ENCODE results near the gene PRDX5. TPM values are rescaled to one million over a fixed set of nuclear protein-coding genes. Genes with fewer than 3 reads are reported as not detected.

PRDX5 gene
- total and polyA plus RNA-seq, 2 experiments from 2014 or later = 212 to 312 TPM

DNA sequence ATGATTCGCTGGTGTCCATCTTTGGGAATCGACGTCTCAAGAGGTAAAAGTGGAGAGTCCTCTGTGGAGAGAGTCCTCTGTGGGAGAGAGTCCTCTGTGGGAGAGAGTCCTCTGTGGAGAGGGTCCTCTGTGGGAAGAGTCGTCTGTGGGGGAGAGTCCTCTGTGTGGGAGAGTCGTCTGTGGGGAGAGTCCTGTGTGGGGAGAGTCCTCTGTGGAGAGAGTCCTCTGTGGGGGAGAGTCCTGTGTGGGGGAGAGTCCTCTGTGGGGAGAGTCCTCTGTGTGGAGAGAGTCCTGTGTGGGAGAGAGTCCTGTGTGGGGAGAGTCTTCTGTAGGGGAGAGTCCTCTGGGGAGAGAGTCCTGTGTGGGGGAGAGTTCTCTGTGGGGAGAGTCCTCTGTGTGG is 3.1 kb downstream of the PRDX5 start:
- no peaks in the 10 kb centered on the region for H3K9me2 ChIP-seq (ENCODE audit: insufficient read depth)
- H3F3A ChIP-seq (replicated peaks; ENCODE audit: low read depth) = 0 out of 2 replicates have a peak, but pooled peaks cover 8% of the 10 kb centered on the region
- H4K20me1 ChIP-seq (replicated peaks; ENCODE audit: insufficient read depth) = no peaks in the 10 kb centered on the region; the same call in 1 of the 2 replicates
- ATAC-seq (no peak), DNase-seq (ENCODE audit: low spot score) (no peak)
- Mint-ChIP-seq H3K27me3 (ENCODE audit: insufficient read depth, low read depth, poor library complexity) (peaks cover 21% of the 10 kb centered on the region), H3K36me3 (ENCODE audit: low read depth) (peaks cover 38% of the 10 kb centered on the region), H3K9me3 (no peaks in the 10 kb centered on the region; the same call in 1 of the 3 replicates), H3K27ac (no peak overlapping the region), H3K4me3 (no peak overlapping the region; the same call in 2 of the 3 replicates), H3K4me1 (peaks cover 27% of the 10 kb centered on the region)
- H3K79me2 ChIP-seq (replicated peaks; ENCODE audit: insufficient read depth) = peaks cover 16% of the 10 kb centered on the region
- H3K4me1 ChIP-seq (ENCODE audit: insufficient read depth) = peaks cover 17% of the 10 kb centered on the region
- no peak for TF ChIP-seq EZH2phosphoT487 (IDR thresholded peaks at IDR 0.05; ENCODE audit: unreplicated experiment)
- TF ChIP-seq, protein P1, sequence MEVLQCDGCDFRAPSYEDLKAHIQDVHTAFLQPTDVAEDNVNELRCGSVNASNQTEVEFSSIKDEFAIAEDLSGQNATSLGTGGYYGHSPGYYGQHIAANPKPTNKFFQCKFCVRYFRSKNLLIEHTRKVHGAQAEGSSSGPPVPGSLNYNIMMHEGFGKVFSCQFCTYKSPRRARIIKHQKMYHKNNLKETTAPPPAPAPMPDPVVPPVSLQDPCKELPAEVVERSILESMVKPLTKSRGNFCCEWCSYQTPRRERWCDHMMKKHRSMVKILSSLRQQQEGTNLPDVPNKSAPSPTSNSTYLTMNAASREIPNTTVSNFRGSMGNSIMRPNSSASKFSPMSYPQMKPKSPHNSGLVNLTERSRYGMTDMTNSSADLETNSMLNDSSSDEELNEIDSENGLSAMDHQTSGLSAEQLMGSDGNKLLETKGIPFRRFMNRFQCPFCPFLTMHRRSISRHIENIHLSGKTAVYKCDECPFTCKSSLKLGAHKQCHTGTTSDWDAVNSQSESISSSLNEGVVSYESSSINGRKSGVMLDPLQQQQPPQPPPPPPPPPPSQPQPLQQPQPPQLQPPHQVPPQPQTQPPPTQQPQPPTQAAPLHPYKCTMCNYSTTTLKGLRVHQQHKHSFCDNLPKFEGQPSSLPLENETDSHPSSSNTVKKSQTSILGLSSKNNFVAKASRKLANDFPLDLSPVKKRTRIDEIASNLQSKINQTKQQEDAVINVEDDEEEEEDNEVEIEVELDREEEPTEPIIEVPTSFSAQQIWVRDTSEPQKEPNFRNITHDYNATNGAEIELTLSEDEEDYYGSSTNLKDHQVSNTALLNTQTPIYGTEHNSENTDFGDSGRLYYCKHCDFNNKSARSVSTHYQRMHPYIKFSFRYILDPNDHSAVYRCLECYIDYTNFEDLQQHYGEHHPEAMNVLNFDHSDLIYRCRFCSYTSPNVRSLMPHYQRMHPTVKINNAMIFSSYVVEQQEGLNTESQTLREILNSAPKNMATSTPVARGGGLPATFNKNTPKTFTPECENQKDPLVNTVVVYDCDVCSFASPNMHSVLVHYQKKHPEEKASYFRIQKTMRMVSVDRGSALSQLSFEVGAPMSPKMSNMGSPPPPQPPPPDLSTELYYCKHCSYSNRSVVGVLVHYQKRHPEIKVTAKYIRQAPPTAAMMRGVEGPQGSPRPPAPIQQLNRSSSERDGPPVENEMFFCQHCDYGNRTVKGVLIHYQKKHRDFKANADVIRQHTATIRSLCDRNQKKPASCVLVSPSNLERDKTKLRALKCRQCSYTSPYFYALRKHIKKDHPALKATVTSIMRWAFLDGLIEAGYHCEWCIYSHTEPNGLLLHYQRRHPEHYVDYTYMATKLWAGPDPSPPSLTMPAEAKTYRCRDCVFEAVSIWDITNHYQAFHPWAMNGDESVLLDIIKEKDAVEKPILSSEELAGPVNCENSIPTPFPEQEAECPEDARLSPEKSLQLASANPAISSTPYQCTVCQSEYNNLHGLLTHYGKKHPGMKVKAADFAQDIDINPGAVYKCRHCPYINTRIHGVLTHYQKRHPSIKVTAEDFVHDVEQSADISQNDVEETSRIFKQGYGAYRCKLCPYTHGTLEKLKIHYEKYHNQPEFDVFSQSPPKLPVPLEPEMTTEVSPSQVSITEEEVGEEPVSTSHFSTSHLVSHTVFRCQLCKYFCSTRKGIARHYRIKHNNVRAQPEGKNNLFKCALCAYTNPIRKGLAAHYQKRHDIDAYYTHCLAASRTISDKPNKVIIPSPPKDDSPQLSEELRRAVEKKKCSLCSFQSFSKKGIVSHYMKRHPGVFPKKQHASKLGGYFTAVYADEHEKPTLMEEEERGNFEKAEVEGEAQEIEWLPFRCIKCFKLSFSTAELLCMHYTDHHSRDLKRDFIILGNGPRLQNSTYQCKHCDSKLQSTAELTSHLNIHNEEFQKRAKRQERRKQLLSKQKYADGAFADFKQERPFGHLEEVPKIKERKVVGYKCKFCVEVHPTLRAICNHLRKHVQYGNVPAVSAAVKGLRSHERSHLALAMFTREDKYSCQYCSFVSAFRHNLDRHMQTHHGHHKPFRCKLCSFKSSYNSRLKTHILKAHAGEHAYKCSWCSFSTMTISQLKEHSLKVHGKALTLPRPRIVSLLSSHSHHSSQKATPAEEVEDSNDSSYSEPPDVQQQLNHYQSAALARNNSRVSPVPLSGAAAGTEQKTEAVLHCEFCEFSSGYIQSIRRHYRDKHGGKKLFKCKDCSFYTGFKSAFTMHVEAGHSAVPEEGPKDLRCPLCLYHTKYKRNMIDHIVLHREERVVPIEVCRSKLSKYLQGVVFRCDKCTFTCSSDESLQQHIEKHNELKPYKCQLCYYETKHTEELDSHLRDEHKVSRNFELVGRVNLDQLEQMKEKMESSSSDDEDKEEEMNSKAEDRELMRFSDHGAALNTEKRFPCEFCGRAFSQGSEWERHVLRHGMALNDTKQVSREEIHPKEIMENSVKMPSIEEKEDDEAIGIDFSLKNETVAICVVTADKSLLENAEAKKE (CRISPR knock-in tag; IDR thresholded peaks at IDR 0.05) = no peak
- TF ChIP-seq, protein P2, sequence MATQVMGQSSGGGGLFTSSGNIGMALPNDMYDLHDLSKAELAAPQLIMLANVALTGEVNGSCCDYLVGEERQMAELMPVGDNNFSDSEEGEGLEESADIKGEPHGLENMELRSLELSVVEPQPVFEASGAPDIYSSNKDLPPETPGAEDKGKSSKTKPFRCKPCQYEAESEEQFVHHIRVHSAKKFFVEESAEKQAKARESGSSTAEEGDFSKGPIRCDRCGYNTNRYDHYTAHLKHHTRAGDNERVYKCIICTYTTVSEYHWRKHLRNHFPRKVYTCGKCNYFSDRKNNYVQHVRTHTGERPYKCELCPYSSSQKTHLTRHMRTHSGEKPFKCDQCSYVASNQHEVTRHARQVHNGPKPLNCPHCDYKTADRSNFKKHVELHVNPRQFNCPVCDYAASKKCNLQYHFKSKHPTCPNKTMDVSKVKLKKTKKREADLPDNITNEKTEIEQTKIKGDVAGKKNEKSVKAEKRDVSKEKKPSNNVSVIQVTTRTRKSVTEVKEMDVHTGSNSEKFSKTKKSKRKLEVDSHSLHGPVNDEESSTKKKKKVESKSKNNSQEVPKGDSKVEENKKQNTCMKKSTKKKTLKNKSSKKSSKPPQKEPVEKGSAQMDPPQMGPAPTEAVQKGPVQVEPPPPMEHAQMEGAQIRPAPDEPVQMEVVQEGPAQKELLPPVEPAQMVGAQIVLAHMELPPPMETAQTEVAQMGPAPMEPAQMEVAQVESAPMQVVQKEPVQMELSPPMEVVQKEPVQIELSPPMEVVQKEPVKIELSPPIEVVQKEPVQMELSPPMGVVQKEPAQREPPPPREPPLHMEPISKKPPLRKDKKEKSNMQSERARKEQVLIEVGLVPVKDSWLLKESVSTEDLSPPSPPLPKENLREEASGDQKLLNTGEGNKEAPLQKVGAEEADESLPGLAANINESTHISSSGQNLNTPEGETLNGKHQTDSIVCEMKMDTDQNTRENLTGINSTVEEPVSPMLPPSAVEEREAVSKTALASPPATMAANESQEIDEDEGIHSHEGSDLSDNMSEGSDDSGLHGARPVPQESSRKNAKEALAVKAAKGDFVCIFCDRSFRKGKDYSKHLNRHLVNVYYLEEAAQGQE (IDR thresholded peaks at IDR 0.05; ENCODE audit: unreplicated experiment) = no peak
- TF ChIP-seq CREB1 (CRISPR knock-in tag; IDR thresholded peaks at IDR 0.05; ENCODE audit: low read depth) = no peak
- TF ChIP-seq, protein P3, sequence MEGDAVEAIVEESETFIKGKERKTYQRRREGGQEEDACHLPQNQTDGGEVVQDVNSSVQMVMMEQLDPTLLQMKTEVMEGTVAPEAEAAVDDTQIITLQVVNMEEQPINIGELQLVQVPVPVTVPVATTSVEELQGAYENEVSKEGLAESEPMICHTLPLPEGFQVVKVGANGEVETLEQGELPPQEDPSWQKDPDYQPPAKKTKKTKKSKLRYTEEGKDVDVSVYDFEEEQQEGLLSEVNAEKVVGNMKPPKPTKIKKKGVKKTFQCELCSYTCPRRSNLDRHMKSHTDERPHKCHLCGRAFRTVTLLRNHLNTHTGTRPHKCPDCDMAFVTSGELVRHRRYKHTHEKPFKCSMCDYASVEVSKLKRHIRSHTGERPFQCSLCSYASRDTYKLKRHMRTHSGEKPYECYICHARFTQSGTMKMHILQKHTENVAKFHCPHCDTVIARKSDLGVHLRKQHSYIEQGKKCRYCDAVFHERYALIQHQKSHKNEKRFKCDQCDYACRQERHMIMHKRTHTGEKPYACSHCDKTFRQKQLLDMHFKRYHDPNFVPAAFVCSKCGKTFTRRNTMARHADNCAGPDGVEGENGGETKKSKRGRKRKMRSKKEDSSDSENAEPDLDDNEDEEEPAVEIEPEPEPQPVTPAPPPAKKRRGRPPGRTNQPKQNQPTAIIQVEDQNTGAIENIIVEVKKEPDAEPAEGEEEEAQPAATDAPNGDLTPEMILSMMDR (conservative IDR thresholded peaks at IDR 0.05; ENCODE audit: low read depth in 2 of 2) = no peak
- no peak for TF ChIP-seq EZH2 (IDR thresholded peaks at IDR 0.05; ENCODE audit: low read depth, unreplicated experiment)
- no peak for TF ChIP-seq NANOG (IDR thresholded peaks at IDR 0.05; ENCODE audit: borderline replicate concordance)
- no peak for TF ChIP-seq ZNF331 (CRISPR knock-in tag; IDR thresholded peaks at IDR 0.05; ENCODE audit: low read depth)
- TF ChIP-seq STAT1 (IDR thresholded peaks at IDR 0.05; ENCODE audit: unreplicated experiment) = no peak
- no peak for TF ChIP-seq ZNF114 (CRISPR knock-in tag; IDR thresholded peaks at IDR 0.05)
- H3K27ac ChIP-seq (ENCODE audit: low read depth) = no peak overlapping the region
- no peak overlapping the region for H3K4me2 ChIP-seq
- H3K27me3 ChIP-seq (ENCODE audit: insufficient read depth) = no peaks in the 10 kb centered on the region
- H3K4me3 ChIP-seq = no peak overlapping the region
- no peak overlapping the region for H2AFZ ChIP-seq
- H3K36me3 ChIP-seq (ENCODE audit: insufficient read depth) = peaks cover 3% of the 10 kb centered on the region; the same call in 1 of the 2 replicates
